GM13977 (cell line): ENCODE measurements around the gene RAMAC.
A peak's percentile ranks its signal among the peaks of the same experiment; 100 is the strongest.

Experiments used
- DNase-seq: peaks from one replicate; pipeline ENCODE4 v3.0.0; 2012; ENCODE audit warnings: low spot score
- CTCF ChIP-seq: IDR thresholded peaks from 2 replicates; pipeline ENCODE4 v1.5.1; 2012; ENCODE audit warnings: mild to moderate bottlenecking, control low read depth; ENCODE audit not compliant: insufficient read depth; ENCODE audit errors: extremely low read depth, missing control alignments
- in situ Hi-C: fragments of 300-500 bp; cut with MboI; formaldehyde crosslinking; loops from one replicate; pipeline ENCODE4 v1.12.0; 2022; ENCODE audit warnings: low sequenced_read_pairs, low pct_unique_long_range_greater_than_20kb, mixed read lengths, inconsistent platforms; ENCODE audit not compliant: unreplicated experiment

The RAMAC gene

DNA sequence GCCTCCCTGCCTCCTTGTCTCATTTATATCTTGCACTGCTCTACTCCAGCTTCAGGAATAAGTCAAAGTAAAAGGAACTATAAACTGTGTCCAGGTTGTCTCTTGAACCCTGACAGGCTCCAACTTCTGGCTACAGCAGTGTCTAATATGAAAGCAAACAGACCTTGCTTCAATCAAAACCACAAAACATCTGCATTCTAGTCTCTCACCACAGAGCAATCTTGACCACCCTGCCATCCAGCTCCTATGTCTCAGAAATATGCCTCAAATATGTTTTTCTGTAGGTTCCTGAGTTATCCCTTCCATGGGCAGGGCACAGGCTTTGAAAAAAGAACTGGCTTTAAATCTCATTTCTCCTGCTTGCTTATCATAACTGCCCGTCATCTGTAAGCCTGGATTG, 13.0 kb upstream of the RAMAC start:
- in situ Hi-C loops, result loop anchor here (25.0 kb wide), 1 partner anchor 411 kb away; no protein-coding TSS in a partner anchor
- no peak for DNase-seq
- no peak for TF ChIP-seq CTCF

- TF ChIP-seq CTCF, result no peak
- no peak for DNase-seq
- in situ Hi-C loops, result no loop called here
Measured at GRCh38 chr15:82977076-82977475, 8.9 kb upstream of the RAMAC start.

- no peak for DNase-seq
- in situ Hi-C loops, result no loop called here
- TF ChIP-seq CTCF, result no peak
Measured at GRCh38 chr15:82978438-82978837, 7.6 kb upstream of the RAMAC start.

GRCh38 chr15:82979726-82980125, 6.3 kb upstream of the RAMAC start:
- in situ Hi-C loops, result loop anchor here (10.0 kb wide), 1 partner anchor 125 kb away; no protein-coding TSS in a partner anchor
- no peak for DNase-seq
- TF ChIP-seq CTCF, result no peak

GRCh38 chr15:82980981-82981380, 5.0 kb upstream of the RAMAC start:
- no peak for DNase-seq
- in situ Hi-C loops, result loop anchor here (10.0 kb wide), 1 partner anchor 126 kb away; no protein-coding TSS in a partner anchor

GRCh38 chr15:82986442-82986780, 401 bp downstream of the RAMAC start:
- in situ Hi-C loops, result loop anchor here (10.0 kb wide), 1 partner anchor 132 kb away; no protein-coding TSS in a partner anchor
- peak; percentile 54 for DNase-seq

More at GRCh38 chr15:82980981-82981380, 5.0 kb upstream of the RAMAC start:
- TF ChIP-seq CTCF, result no peak

More at GRCh38 chr15:82986442-82986780, 401 bp downstream of the RAMAC start:
- TF ChIP-seq CTCF, result no peak
